Smooth muscle cell (in vitro differentiated cells): Measurements from ENCODE around the gene KSR1. TPM values are rescaled to one million over a fixed set of nuclear protein-coding genes. Genes with fewer than 3 reads are reported as not detected.

Experiments used
- DNase-seq: peaks from one replicate; lab custom pipeline; 2025; ENCODE audit not compliant: unreplicated experiment; lab: John Stamatoyannopoulos, UW
- H2AFZ ChIP-seq: fragments of 200-600 bp; sonication (generic); 2 replicates; pipeline ENCODE4 v1.6.0; 2016; ENCODE audit warnings: antibody characterized with exemption, low read depth, mild to moderate bottlenecking
- H3F3A ChIP-seq: fragments of 200-600 bp; sonication (generic); 2 replicates; pipeline ENCODE4 v1.6.0; 2017; ENCODE audit warnings: antibody characterized with exemption, low read depth
- H3K27ac ChIP-seq: fragments of 200-600 bp; sonication (generic); 2 replicates; pipeline ENCODE4 v1.5.1; 2016; ENCODE audit warnings: low read depth, mild to moderate bottlenecking
- H3K27me3 ChIP-seq: fragments of 200-600 bp; sonication (generic); 2 replicates; pipeline ENCODE4 v1.6.1; 2016; ENCODE audit warnings: low read depth, mild to moderate bottlenecking
- H3K36me3 ChIP-seq: fragments of 200-600 bp; sonication (generic); 2 replicates; pipeline ENCODE4 v1.5.1; 2016; ENCODE audit warnings: low read depth
- H3K4me1 ChIP-seq: fragments of 200-600 bp; sonication (generic); 2 replicates; pipeline ENCODE4 v1.5.1; 2016; ENCODE audit warnings: low read depth
- H3K4me2 ChIP-seq: fragments of 200-600 bp; sonication (generic); 2 replicates; pipeline ENCODE4 v1.6.0; 2016; ENCODE audit warnings: mild to moderate bottlenecking
- H3K4me3 ChIP-seq: fragments of 200-600 bp; sonication (generic); 2 replicates; pipeline ENCODE4 v1.5.1; 2016; ENCODE audit warnings: mild to moderate bottlenecking
- H3K79me2 ChIP-seq: fragments of 200-600 bp; sonication (generic); 2 replicates; pipeline ENCODE4 v1.6.0; 2016; ENCODE audit warnings: low read depth, mild to moderate bottlenecking
- H3K9ac ChIP-seq: fragments of 200-600 bp; sonication (generic); 2 replicates; pipeline ENCODE4 v1.6.0; 2016; ENCODE audit warnings: low read depth
- H3K9me3 ChIP-seq: fragments of 200-600 bp; sonication (generic); replicated peaks from 2 replicates; pipeline ENCODE4 v1.5.1; 2016; ENCODE audit warnings: low read depth
- H4K20me1 ChIP-seq: fragments of 200-600 bp; sonication (generic); 2 replicates; pipeline ENCODE4 v1.6.0; 2016; ENCODE audit warnings: low read depth
- CTCF ChIP-seq: fragments of 200-600 bp; sonication (generic); IDR thresholded peaks from 2 replicates; pipeline ENCODE4 v1.5.1; 2017; ENCODE audit warnings: borderline replicate concordance, mild to moderate bottlenecking, antibody characterized with exemption; ENCODE audit not compliant: insufficient read depth, poor library complexity, severe bottlenecking
- WGBS: methylation state at CpG from one replicate; pipeline ENCODE4 v1.1.7; 2016; ENCODE audit warnings: low lambda C conversion rate; 5-methylcytosine and 5-hydroxymethylcytosine counted together
- polyA plus RNA-seq: library from polyadenylated mRNA; unstranded; fragments of >200 nt; fragmentation: Nextera tagmentation; extraction: Ambion mirVana; gene quantifications from 2 replicates; pipeline ENCODE4 v1.2.1, GENCODE V29; 2016
- total RNA-seq: library from RNA; depleted of rRNA; stranded (reverse); fragments of >200 nt; gene quantifications from 2 replicates; pipeline ENCODE4 v1.2.3, GENCODE V29; 2014

The KSR1 gene
- total and polyA plus RNA-seq, 2 experiments from 2014 or later, result 40.4 to 65.1 TPM

- Histone ChIP-seq H3K4me2 (no peak overlapping the region), H3K9ac (no peak overlapping the region), H3F3A (peaks cover 35% of the 10 kb centered on the region), H2AFZ (no peak overlapping the region), H3K27me3 (no peaks in the 10 kb centered on the region), H3K9me3 (no peaks in the 10 kb centered on the region), H3K4me1 (peaks cover 35% of the 10 kb centered on the region), H3K27ac (no peak overlapping the region), H3K79me2 (peaks cover 100% of the 10 kb centered on the region), H3K36me3 (no peaks in the 10 kb centered on the region), H3K4me3 (no peak overlapping the region), H4K20me1 (peaks cover 100% of the 10 kb centered on the region)
- 83% methylated on average over 8 of the region's 8 CpGs for WGBS
- DNase-seq, result no peak
- TF ChIP-seq CTCF, result no peak
These were observed 57.6 kb downstream of the KSR1 start for GRCh38 chr17:27513849-27514248.

- H2AFZ ChIP-seq, result no peak overlapping the region
- H3K4me3 ChIP-seq, result no peak overlapping the region
- H3F3A ChIP-seq, result peaks cover 31% of the 10 kb centered on the region
- 87% methylated on average over 6 of the region's 7 CpGs for WGBS
- no peaks in the 10 kb centered on the region for H3K27me3 ChIP-seq
- H3K36me3 ChIP-seq, result no peaks in the 10 kb centered on the region
- no peak overlapping the region for H3K9ac ChIP-seq
- H3K4me2 ChIP-seq, result no peak overlapping the region
- H4K20me1 ChIP-seq, result peaks cover 100% of the 10 kb centered on the region
- peaks cover 100% of the 10 kb centered on the region for H3K79me2 ChIP-seq
- no peak for TF ChIP-seq CTCF
- H3K27ac ChIP-seq, result no peak overlapping the region
- peaks cover 45% of the 10 kb centered on the region for H3K4me1 ChIP-seq
- DNase-seq, result no peak
- H3K9me3 ChIP-seq, result no peaks in the 10 kb centered on the region
These were observed 58.6 kb downstream of the KSR1 start for GRCh38 chr17:27514595-27515413.

- TF ChIP-seq CTCF, result no peak
These were observed 61.8 kb downstream of the KSR1 start for GRCh38 chr17:27518048-27518447.

More at GRCh38 chr17:27518048-27518447, 61.8 kb downstream of the KSR1 start:
- Histone ChIP-seq H3K4me3 (no peak overlapping the region), H3K27ac (no peak overlapping the region), H4K20me1 (peaks cover 100% of the 10 kb centered on the region), H3F3A (peaks cover 20% of the 10 kb centered on the region), H3K27me3 (no peaks in the 10 kb centered on the region), H3K9me3 (no peaks in the 10 kb centered on the region), H3K79me2 (peaks cover 100% of the 10 kb centered on the region), H2AFZ (no peak overlapping the region), H3K9ac (no peak overlapping the region), H3K4me2 (peak overlapping the region; percentile 70), H3K4me1 (peaks cover 56% of the 10 kb centered on the region), H3K36me3 (no peaks in the 10 kb centered on the region)
- DNase-seq, result no peak
- 96% methylated on average over 3 of the region's 3 CpGs for WGBS
